Endodermal cell (in vitro differentiated cells): ENCODE data around the gene FUT1. TPM values are rescaled to one million over a fixed set of nuclear protein-coding genes. Genes with fewer than 3 reads are reported as not detected.
"Not testable (repeated sequence)": the region's sequence is repeated elsewhere in the genome, so short reads cannot be mapped to it uniquely, and the experiment has no call there.

ENCODE experiments used
- DNase-seq: peaks from one replicate; pipeline ENCODE4 v3.0.0-alpha.2; 2017
- H3K27ac ChIP-seq: 2 replicates; pipeline ENCODE4 v1.5.1; 2013; ENCODE audit warnings: mild to moderate bottlenecking, low read depth, low read length, moderate library complexity
- H3K27me3 ChIP-seq: 2 replicates; pipeline ENCODE4 v1.6.1; 2013; ENCODE audit warnings: mild to moderate bottlenecking, low read length, moderate library complexity; ENCODE audit not compliant: insufficient read depth, control insufficient read depth, poor library complexity, severe bottlenecking
- H3K36me3 ChIP-seq: 2 replicates; pipeline ENCODE4 v1.7.0; 2013; ENCODE audit warnings: mild to moderate bottlenecking, low read length, moderate library complexity; ENCODE audit not compliant: control insufficient read depth, insufficient read depth
- H3K4me1 ChIP-seq: one replicate; pipeline ENCODE4 v1.7.0; 2013; ENCODE audit warnings: low read length; ENCODE audit not compliant: control insufficient read depth, insufficient read depth
- H3K4me3 ChIP-seq: 2 replicates; pipeline ENCODE4 v1.5.1; 2013; ENCODE audit warnings: mild to moderate bottlenecking, low read length, moderate library complexity
- H3K9ac ChIP-seq: 2 replicates; pipeline ENCODE4 v1.6.1; 2013; ENCODE audit warnings: mild to moderate bottlenecking, low read length, moderate library complexity; ENCODE audit not compliant: poor library complexity, severe bottlenecking; ENCODE audit errors: extremely low read depth
- H3K9me3 ChIP-seq: 2 replicates; pipeline ENCODE4 v1.6.1; 2013; ENCODE audit warnings: mild to moderate bottlenecking, low read length, moderate library complexity; ENCODE audit not compliant: control insufficient read depth
- H3K27ac Mint-ChIP-seq: 2 replicates; pipeline ENCODE4 v1.8.0; 2020; ENCODE audit warnings: mixed read lengths
- H3K27me3 Mint-ChIP-seq: 2 replicates; pipeline ENCODE4 v1.8.0; 2021; ENCODE audit warnings: mild to moderate bottlenecking, mixed read lengths; ENCODE audit not compliant: insufficient read depth
- H3K36me3 Mint-ChIP-seq: 2 replicates; pipeline ENCODE4 v1.8.0; 2020; ENCODE audit warnings: low read depth, mixed read lengths
- H3K4me1 Mint-ChIP-seq: 2 replicates; pipeline ENCODE4 v1.8.0; 2020; ENCODE audit warnings: mixed read lengths
- H3K4me3 Mint-ChIP-seq: 2 replicates; pipeline ENCODE4 v1.8.0; 2020; ENCODE audit warnings: mild to moderate bottlenecking, moderate library complexity, mixed read lengths
- H3K9me3 Mint-ChIP-seq: 2 replicates; pipeline ENCODE4 v1.8.0; 2020; ENCODE audit warnings: mild to moderate bottlenecking, mixed read lengths
- WGBS, 2 experiments: methylation state at CpG; one replicate each; pipeline versions ENCODE4 v1.1.5 to v1.1.7; 2013; ENCODE audit warnings: missing lambda C conversion rate in 2 of 2, mixed read lengths in 1 of 2; ENCODE audit not compliant: insufficient coverage in 1 of 2, insufficient read length in 1 of 2; 5-methylcytosine and 5-hydroxymethylcytosine counted together
- total RNA-seq, 2 donors: library from RNA; stranded (reverse); fragmentation: NEBNext Ultra II Directional in 1 of 2; extraction: Animal tissue kit (Norgen Biotek cat#: 25700) in 1 of 2; gene quantifications; 2 replicates in 1 of 2; 3 replicates in 1 of 2; pipeline ENCODE4 v1.2.1, GENCODE V29; 2021
- TF ChIP-seq, protein P1 (sequence below): fragments of 200-600 bp; sonication (generic); conservative IDR thresholded peaks from 2 replicates; pipeline ENCODE4 v1.5.0; 2021; ENCODE audit warnings: antibody characterized with exemption, mild to moderate bottlenecking

Gene FUT1
- total RNA-seq, 2 donors from 2014 or later: 5.4 to 6.3 TPM

DNA sequence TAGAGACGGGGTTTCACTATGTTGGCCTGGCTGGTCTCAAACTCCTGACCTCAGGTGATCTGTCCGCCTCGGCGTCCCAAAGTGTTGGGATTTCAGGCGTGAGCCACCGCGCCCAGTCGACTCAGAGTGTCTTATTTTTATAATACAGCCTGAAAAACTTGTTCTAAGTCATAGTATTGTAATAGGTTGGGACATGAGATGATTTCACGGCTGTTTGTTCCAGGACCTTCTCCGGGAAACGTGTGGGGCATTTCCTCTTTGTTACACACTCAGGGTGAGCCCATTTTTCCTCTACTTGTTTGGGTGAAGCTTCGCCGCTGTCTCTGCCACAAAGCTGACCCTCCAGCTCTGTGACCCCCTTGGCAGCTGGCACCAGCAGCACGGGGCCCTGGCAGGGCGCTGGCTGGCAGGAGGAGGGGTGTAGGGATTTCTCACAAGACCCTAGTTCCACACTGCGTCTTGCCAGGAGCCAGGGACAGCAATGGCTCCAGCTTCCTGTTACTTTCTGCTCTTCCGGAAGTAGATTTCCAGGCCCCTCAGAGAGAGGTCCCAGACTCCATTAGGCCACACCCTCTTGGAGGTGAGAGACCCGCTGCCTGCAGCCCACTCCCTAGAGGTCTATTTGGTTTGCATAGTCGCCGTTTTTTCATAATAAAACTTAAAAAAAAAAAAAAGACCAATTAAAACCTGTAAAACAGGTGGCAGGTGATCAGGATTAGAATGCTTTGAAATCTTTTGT, 18.5 kb upstream of the FUT1 start:
- no peak overlapping the region for H3K9ac ChIP-seq
- Mint-ChIP-seq H3K27me3 (peaks cover 4% of the 10 kb centered on the region), H3K27ac (no peak overlapping the region), H3K36me3 (no peaks in the 10 kb centered on the region), H3K4me3 (no peak overlapping the region), H3K4me1 (no peaks in the 10 kb centered on the region), H3K9me3 (no peaks in the 10 kb centered on the region)
- TF ChIP-seq, protein P1, sequence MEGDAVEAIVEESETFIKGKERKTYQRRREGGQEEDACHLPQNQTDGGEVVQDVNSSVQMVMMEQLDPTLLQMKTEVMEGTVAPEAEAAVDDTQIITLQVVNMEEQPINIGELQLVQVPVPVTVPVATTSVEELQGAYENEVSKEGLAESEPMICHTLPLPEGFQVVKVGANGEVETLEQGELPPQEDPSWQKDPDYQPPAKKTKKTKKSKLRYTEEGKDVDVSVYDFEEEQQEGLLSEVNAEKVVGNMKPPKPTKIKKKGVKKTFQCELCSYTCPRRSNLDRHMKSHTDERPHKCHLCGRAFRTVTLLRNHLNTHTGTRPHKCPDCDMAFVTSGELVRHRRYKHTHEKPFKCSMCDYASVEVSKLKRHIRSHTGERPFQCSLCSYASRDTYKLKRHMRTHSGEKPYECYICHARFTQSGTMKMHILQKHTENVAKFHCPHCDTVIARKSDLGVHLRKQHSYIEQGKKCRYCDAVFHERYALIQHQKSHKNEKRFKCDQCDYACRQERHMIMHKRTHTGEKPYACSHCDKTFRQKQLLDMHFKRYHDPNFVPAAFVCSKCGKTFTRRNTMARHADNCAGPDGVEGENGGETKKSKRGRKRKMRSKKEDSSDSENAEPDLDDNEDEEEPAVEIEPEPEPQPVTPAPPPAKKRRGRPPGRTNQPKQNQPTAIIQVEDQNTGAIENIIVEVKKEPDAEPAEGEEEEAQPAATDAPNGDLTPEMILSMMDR: no peak
- no peaks in the 10 kb centered on the region for H3K9me3 ChIP-seq
- H3K27me3 ChIP-seq: no peaks in the 10 kb centered on the region
- no peaks in the 10 kb centered on the region for H3K4me1 ChIP-seq
- no peak for DNase-seq
- no peaks in the 10 kb centered on the region for H3K36me3 ChIP-seq
- 89 to 95% methylated on average over 11 to 20 of the region's 20 CpGs for WGBS, 2 experiments
- no peak overlapping the region for H3K4me3 ChIP-seq
- H3K27ac ChIP-seq: no peak overlapping the region

DNA sequence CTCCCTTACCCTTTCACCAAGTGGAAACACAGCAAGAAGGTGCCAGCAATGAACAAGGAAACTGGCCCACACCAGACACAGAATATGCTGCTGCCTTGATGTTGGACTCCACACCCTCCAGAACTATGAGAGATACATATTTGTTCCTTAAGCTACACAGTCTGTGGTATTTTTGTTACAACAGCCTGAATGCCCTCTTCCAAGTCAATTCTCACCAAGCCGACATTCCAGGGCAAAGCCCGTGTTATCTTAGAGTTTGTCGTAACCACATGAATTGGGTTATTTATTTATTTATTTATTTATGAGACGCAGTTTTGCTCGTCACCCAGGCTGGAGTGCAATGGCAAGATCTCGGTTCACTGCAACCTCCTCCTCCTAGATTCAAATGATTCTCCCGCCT, 17.8 kb upstream of the FUT1 start:
- H3K9me3 Mint-ChIP-seq: no peaks in the 10 kb centered on the region
- TF ChIP-seq, protein P1: no peak
- H3K36me3 Mint-ChIP-seq: no peaks in the 10 kb centered on the region
- H3K4me3 Mint-ChIP-seq: no peak overlapping the region
- no peak overlapping the region for H3K27ac ChIP-seq
- peaks cover 8% of the 10 kb centered on the region for H3K27me3 Mint-ChIP-seq
- WGBS, 2 experiments: 79 to 80% methylated on average over 6 to 7 of the region's 7 CpGs
- no peak overlapping the region for H3K27ac Mint-ChIP-seq
- no peaks in the 10 kb centered on the region for H3K27me3 ChIP-seq
- H3K4me1 ChIP-seq: no peaks in the 10 kb centered on the region
- H3K9me3 ChIP-seq: no peaks in the 10 kb centered on the region
- no peak overlapping the region for H3K4me3 ChIP-seq
- H3K9ac ChIP-seq: no peak overlapping the region
- H3K4me1 Mint-ChIP-seq: no peaks in the 10 kb centered on the region
- DNase-seq: no peak
- no peaks in the 10 kb centered on the region for H3K36me3 ChIP-seq

DNA sequence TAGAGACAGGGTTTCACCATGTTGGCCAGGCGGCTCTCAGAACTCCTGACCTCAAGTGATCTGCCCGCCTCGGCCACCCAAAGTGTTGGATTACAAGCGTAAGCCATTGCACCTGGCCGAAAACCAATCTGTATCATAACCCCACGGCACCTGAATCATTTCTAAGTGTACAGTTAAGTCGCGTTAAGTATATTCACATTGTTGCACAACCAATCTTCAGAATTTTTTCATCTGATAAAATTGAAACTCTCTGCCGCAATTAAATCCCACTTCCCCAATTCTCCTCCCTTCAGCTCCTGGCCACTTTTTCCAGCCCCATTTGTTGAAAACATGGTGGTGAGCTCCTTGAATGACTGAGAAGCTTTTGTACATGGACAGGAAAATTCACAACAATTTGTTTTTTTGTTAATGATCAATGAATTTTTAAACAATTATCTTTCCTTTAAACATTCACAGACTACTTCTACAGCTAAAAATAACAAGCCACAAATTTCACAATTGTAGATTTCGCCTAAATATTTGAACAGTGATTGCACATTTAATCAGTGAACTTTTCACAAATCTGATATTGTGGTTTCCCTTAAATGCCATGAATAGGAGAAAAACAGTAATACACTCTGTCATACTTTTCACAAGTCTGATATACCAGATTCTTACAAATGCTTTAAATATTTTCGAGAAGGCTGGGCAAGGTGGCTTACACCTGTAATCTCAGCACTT, 16.7 kb upstream of the FUT1 start:
- Histone ChIP-seq H3K36me3 (no peaks in the 10 kb centered on the region), H3K9ac (no peak overlapping the region), H3K4me1 (no peaks in the 10 kb centered on the region), H3K27me3 (no peaks in the 10 kb centered on the region), H3K4me3 (no peak overlapping the region), H3K27ac (no peak overlapping the region), H3K9me3 (no peaks in the 10 kb centered on the region)
- WGBS, 2 experiments: 95 to 98% methylated on average over 8 to 11 of the region's 11 CpGs
- TF ChIP-seq, protein P1: no peak
- no peaks in the 10 kb centered on the region for H3K4me1 Mint-ChIP-seq
- H3K36me3 Mint-ChIP-seq: no peaks in the 10 kb centered on the region
- DNase-seq: no peak
- no peak overlapping the region for H3K4me3 Mint-ChIP-seq
- no peak overlapping the region for H3K27ac Mint-ChIP-seq
- H3K27me3 Mint-ChIP-seq: peaks cover 17% of the 10 kb centered on the region
- no peaks in the 10 kb centered on the region for H3K9me3 Mint-ChIP-seq

DNA sequence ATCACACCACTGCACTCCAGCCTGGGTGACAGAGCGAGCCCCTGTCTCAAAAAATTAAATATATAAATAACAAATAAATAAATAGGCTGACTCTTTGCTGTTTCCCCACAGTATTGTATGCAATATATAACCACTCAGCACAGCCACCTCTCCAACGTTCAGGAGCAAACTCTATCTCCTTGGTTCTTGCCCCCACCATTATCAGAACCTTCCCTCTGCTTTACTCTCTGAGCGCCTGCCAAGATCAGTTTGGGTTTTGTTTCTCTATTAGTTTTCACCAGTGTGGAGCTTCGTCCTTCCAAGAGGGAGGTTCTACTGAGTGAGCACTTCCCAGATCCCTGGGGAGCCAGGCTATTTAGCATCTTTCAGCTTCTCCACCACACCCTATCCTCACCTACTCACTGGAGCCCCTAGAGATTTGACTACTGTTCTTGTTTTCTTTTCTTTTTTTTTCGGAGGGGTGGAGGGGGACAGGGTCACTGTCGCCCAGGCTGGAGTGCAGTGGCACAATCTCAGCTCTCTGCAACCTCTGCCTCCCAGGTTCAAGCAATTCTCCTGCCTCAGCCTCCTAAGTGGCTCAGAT, 15.8 kb upstream of the FUT1 start:
- not testable (repeated sequence) for H3K27ac Mint-ChIP-seq, DNase-seq, H3K4me3 Mint-ChIP-seq, H3K9ac ChIP-seq, H3K4me1 ChIP-seq, H3K36me3 ChIP-seq, H3K27ac ChIP-seq, H3K4me3 ChIP-seq, H3K27me3 ChIP-seq, H3K36me3 Mint-ChIP-seq, H3K9me3 Mint-ChIP-seq, H3K4me1 Mint-ChIP-seq, H3K9me3 ChIP-seq
- peaks cover 24% of the 10 kb centered on the region for H3K27me3 Mint-ChIP-seq
- WGBS, 2 experiments: 44 to 65% methylated on average over 3 to 5 of the region's 6 CpGs

DNA sequence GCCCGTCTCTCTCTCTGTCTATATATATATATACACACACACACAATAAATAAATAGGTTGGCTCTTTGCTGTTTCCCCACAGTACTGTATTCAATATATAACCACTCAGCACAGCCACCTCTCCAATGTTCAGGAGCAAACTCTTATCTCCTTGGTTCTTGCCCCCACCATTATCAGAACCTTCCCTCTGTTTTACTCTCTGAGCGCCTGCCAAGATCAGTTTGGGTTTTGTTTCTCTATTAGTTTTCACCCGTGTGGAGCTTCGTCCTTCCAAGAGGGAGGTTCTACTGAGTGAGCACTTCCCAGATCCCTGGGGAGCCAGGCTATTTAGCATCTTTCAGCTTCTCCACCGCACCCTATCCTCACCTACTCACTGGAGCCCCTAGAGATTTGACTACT, 13.4 kb upstream of the FUT1 start:
- 73 to 100% methylated on average over 1 to 4 of the region's 5 CpGs for WGBS, 2 experiments
- not testable (repeated sequence) for H3K4me1 ChIP-seq, H3K9me3 Mint-ChIP-seq, H3K27me3 ChIP-seq, H3K36me3 ChIP-seq, H3K36me3 Mint-ChIP-seq, H3K9me3 ChIP-seq, H3K4me1 Mint-ChIP-seq, H3K27ac Mint-ChIP-seq, H3K9ac ChIP-seq, H3K27ac ChIP-seq, DNase-seq, H3K4me3 ChIP-seq, H3K4me3 Mint-ChIP-seq
- H3K27me3 Mint-ChIP-seq: peaks cover 46% of the 10 kb centered on the region
